Right lobe of liver (tissue), 6 donors: Measurements from ENCODE around the gene TUBA8. TPM values are rescaled to one million over a fixed set of nuclear protein-coding genes. Genes with fewer than 3 reads are reported as not detected.
A peak's percentile ranks its signal among the peaks of the same experiment; 100 is the strongest.
"Not testable (repeated sequence)": the region's sequence is repeated elsewhere in the genome, so short reads cannot be mapped to it uniquely, and the experiment has no call there.

Experiments used
- ATAC-seq, 4 donors: fragments of 200-7000 bp; cut with Tn5 transposase; one replicate each; pipeline ENCODE4 v1.9.1; 2020; ENCODE audit warnings: mild to moderate bottlenecking in 4 of 4, moderate library complexity in 4 of 4
- DNase-seq, 3 donors: peaks; one replicate each; pipeline ENCODE4 v3.0.0-alpha.2; 2020
- H3K27ac ChIP-seq, 3 donors: fragments of 200-600 bp; one replicate each; pipeline ENCODE4 v1.8.0; 2022
- H3K27me3 ChIP-seq, 2 donors: fragments of 200-600 bp; one replicate each; pipeline ENCODE4 v1.8.0; 2022
- H3K36me3 ChIP-seq, 4 donors: fragments of 200-600 bp; sonication (generic) in 1 of 4; one replicate each; pipeline versions ENCODE4 v1.5.1 to v1.8.0; 2017 to 2022; ENCODE audit warnings: control low read depth in 1 of 4
- H3K4me1 ChIP-seq, 4 donors: fragments of 200-600 bp; sonication (generic) in 1 of 4; one replicate each; pipeline versions ENCODE4 v1.5.1 to v1.8.0; 2017 to 2022; ENCODE audit warnings: control low read depth in 1 of 4
- H3K4me3 ChIP-seq, 3 donors: fragments of 200-600 bp; one replicate each; pipeline ENCODE4 v1.8.0; 2022
- H3K9me3 ChIP-seq, 4 donors: fragments of 200-600 bp; sonication (generic) in 1 of 4; one replicate each; pipeline versions ENCODE4 v1.5.1 to v1.8.0; 2017 to 2022; ENCODE audit warnings: control low read depth in 1 of 4
- CTCF ChIP-seq, 4 donors: fragments of 200-600 bp in 3 of 4; fragments of 450-650 bp in 1 of 4; IDR thresholded peaks; one replicate each; pipeline versions ENCODE4 v1.5.1 to v1.8.0; 2016 to 2022; ENCODE audit warnings: antibody characterized with exemption in 4 of 4, mild to moderate bottlenecking in 2 of 4
- POLR2A ChIP-seq: fragments of 450-650 bp; IDR thresholded peaks from one replicate; pipeline ENCODE4 v1.6.1; 2017; ENCODE audit warnings: antibody characterized with exemption, mild to moderate bottlenecking
- WGBS: methylation state at CpG from one replicate; pipeline ENCODE4 v1.1.6; 2018; ENCODE audit warnings: low coverage, low lambda C conversion rate; ENCODE audit not compliant: insufficient coverage; ENCODE audit errors: missing lambda C conversion rate; 5-methylcytosine and 5-hydroxymethylcytosine counted together
- intact Hi-C, 2 donors: fragments of 100-400 bp; cut with DNase I; formaldehyde crosslinking; loops; one replicate each; pipeline versions ENCODE4 v1.11.2 to v1.14.1; 2022
- total RNA-seq, 6 experiments: library from RNA; depleted of rRNA in 2 of 6; stranded (reverse); fragments of >200 nt in 2 of 6; fragmentation: NEBNext Ultra II Directional in 3 of 6; extraction: Animal tissue kit (Norgen Biotek cat#: 25700) in 3 of 6; gene quantifications; one replicate each; pipeline versions ENCODE4 v1.1.0 to v1.2.4, GENCODE V29; 2016 to 2023
- donor health status: DM: no; HTN: yes; CAD: no.
- donor health status: DM: no; HTN: no; CAD: no.
- donor health status: DM: no; HTN: no; CAD: no.
- donor health status: DM: no; HTN: yes; CAD: no.
- donor health status: DM: no; HTN: yes; CAD: no.

Gene TUBA8
- total RNA-seq, 6 experiments from 2014 or later: 0.58 to 4.8 (median 1.7) TPM

DNA sequence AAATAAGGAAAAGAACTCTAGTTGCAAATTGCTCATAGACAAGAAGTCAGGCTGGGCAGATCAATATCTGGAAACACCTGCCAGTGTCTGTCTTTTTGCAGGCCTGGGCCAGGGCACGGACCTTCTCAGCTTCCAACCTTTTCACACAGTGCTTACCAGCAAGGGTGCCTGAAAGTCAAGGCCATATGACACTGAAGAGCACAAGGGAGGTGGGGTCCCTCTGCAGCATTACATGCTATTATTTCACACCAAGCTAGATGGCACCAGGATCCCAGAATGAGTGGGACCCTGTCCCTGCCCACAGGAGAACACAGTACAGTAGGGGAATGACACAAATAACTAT lies 38.7 kb upstream of the TUBA8 start:
- no peaks in the 10 kb centered on the region for H3K27me3 ChIP-seq
- peak in 2 of 4 donors; percentile 27 for ATAC-seq
- H3K27ac ChIP-seq: no peak overlapping the region
- WGBS: 13% methylated on average over 1 of the region's 1 CpG
- H3K4me1 ChIP-seq: peaks cover 0 to 16% (median 7%) of the 10 kb centered on the region in 4 donors
- no peaks in the 10 kb centered on the region for H3K9me3 ChIP-seq
- H3K4me3 ChIP-seq: no peak overlapping the region
- DNase-seq: peak in 1 of 3 donors; percentile 48
- intact Hi-C loops: loop anchor here (10.0 kb wide), 4 partner anchors 47 to 247 kb away; partner anchors contain the start of gene MICAL3 (in 1 of the 2)
- no peaks in the 10 kb centered on the region for H3K36me3 ChIP-seq
- TF ChIP-seq POLR2A (no peak), CTCF (IDR thresholded peaks at IDR 0.05) (no peak)

GRCh38 chr22:18073467-18073866 lies 37.1 kb upstream of the TUBA8 start:
- DNase-seq: peak in 1 of 3 donors; percentile 2
- Histone ChIP-seq H3K4me3 (no peak overlapping the region), H3K36me3 (no peaks in the 10 kb centered on the region), H3K4me1 (peaks cover 0 to 16% (median 8%) of the 10 kb centered on the region in 4 donors), H3K27ac (no peak overlapping the region), H3K9me3 (no peaks in the 10 kb centered on the region), H3K27me3 (no peaks in the 10 kb centered on the region)
- TF ChIP-seq CTCF (IDR thresholded peaks at IDR 0.05) (no peak), POLR2A (no peak)
- 60% methylated on average over 2 of the region's 2 CpGs for WGBS
- intact Hi-C loops: loop anchor here (10.0 kb wide), 4 partner anchors 49 to 249 kb away; partner anchors contain the start of gene MICAL3 (in 1 of the 2)
- ATAC-seq: no peak

DNA sequence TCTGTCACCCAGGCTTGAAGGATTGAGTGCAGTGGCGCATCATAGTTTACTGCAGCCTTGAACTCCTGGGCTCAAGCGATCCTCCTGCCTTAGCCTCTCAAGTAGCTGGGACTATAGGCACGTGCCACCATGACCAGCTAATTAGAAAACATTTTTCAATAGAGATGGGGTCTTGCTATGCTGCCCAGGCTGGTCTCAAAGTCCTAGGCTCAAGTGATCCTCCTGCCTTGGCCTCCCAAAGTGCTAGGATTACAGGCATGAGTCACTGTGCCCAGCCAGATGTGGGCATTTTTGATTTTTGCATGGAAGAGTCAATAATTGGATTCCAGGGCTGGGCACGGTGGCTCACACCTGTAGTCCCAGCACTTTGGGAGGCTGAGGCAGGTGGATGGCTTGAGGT lies 36.7 kb upstream of the TUBA8 start:
- not testable (repeated sequence) for ATAC-seq, H3K36me3 ChIP-seq, DNase-seq, H3K9me3 ChIP-seq, H3K27me3 ChIP-seq, H3K4me3 ChIP-seq, H3K27ac ChIP-seq
- intact Hi-C loops: loop anchor here (10.0 kb wide), 4 partner anchors 49 to 249 kb away; partner anchors contain the start of gene MICAL3 (in 1 of the 2)
- 83% methylated on average over 4 of the region's 4 CpGs for WGBS
- H3K4me1 ChIP-seq: peaks cover 0 to 21% (median 10%) of the 10 kb centered on the region in 4 donors

DNA sequence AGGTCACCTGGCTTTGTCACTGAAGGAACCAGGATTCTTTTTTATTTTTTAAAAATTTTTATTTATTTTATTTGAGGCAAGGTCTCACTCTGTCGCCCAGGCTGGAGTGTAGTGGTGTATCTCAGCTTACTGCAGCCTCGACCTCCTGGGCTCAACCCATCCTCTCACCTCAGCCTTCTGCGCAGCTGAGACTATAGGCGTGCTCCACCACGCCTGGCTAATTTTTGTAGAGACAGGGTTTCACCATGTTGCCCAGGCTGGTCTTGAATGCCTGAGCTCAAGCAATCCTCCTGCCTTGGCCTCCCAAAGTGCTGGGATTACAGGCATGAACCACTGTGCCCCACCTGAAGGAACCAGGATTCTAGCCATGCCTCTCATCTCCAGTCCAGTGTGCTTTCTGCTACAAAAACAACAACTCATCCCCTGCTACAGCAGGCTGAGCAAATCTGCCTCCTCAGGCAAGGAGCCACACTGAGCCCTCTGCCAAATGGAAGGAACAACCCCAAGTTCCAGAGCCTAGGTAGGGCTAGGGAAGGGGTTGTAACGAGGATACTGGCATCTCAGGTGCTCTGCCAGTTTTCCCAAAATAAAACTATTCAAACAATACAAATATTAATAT lies 35.4 kb upstream of the TUBA8 start:
- Histone ChIP-seq H3K27ac (no peak overlapping the region), H3K4me3 (no peak overlapping the region), H3K9me3 (no peaks in the 10 kb centered on the region), H3K4me1 (peaks cover 0 to 27% (median 12%) of the 10 kb centered on the region in 4 donors), H3K36me3 (peaks cover 0 to 6% (median under 1%) of the 10 kb centered on the region in 4 donors), H3K27me3 (no peaks in the 10 kb centered on the region)
- no peak for TF ChIP-seq POLR2A
- no peak for TF ChIP-seq CTCF (IDR thresholded peaks at IDR 0.05)
- intact Hi-C loops: loop anchor here (10.0 kb wide), 4 partner anchors 50 to 250 kb away; partner anchors contain the start of gene MICAL3 (in 1 of the 2)
- peak in 1 of 3 donors; percentile 25 for DNase-seq
- 92% methylated on average over 5 of the region's 6 CpGs for WGBS
- ATAC-seq: no peak
